Measurements from ENCODE around the gene OR2M2.

OR2M2 gene

GRCh38 chr1:248194117-248194516, 19.5 kb downstream of the OR2M2 start:
- Mint-ChIP-seq H3K4me1 (ENCODE audit: low read depth) (no peaks in the 10 kb centered on the region), H3K27me3 (ENCODE audit: low read depth) (no peaks in the 10 kb centered on the region)
- no peak for DNase-seq (ENCODE audit: low spot score)

DNA sequence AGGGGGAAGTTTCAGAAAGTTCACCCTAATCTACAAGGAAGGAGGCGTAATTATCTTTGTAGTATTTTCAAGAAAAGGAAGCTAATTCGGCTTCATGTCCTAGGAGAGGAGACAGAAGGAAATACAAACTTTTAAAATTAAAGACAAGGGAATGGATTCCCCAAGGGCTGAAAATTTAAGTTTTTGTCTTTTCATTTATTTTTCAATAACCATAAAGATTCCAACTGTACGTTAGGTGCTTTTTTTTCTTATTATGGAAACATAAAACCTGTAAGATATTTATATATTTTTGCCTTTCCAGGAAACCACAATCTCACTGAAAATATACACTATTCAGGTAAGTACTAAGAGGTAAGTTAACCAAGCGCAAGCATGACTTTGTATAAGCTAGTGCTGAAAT, 22.3 kb downstream of the OR2M2 start, which contains the start of gene OR2M3:
Gene OR2M3, plus strand, starts transcription at position 301 of the 400 bp plus-strand sequence. CDS start 5,803 bp downstream, outside the sequence.
- H3K4me1 Mint-ChIP-seq (ENCODE audit: low read depth), result no peaks in the 10 kb centered on the region
- no peaks in the 10 kb centered on the region for H3K36me3 Mint-ChIP-seq (ENCODE audit: low read depth)
- H3K27me3 Mint-ChIP-seq (ENCODE audit: low read depth), result no peaks in the 10 kb centered on the region
- H3K9me3 Mint-ChIP-seq, result no peaks in the 10 kb centered on the region
- H3K27ac Mint-ChIP-seq, result no peak within 1 kb of the TSS
- no peak within 1 kb of the TSS for H3K4me3 Mint-ChIP-seq
- DNase-seq (ENCODE audit: low spot score), result no peak

More at GRCh38 chr1:248194117-248194516, 19.5 kb downstream of the OR2M2 start:
- Mint-ChIP-seq H3K36me3 (ENCODE audit: low read depth) (no peaks in the 10 kb centered on the region), H3K27ac (no peak overlapping the region), H3K9me3 (no peaks in the 10 kb centered on the region), H3K4me3 (no peak overlapping the region)

DNA sequence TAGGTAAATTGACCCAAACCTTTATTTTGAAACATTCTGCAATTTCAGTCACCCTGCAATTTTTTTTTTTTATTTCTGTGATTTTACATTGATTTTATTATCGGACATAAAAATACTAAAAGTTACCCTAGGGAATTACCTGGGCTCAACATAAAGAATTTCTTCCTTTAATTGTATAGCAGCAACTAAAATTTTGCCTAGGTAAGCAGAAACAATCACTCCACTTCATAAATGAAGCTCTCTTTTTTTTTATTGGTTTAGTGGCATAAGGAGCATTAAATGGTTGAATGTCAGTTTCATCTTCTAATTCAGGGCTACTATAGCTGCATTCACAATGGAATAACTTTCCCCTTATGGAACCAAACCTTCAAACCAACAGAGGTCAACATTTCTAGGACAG, 41.3 kb downstream of the OR2M2 start:
- H3K27me3 Mint-ChIP-seq (ENCODE audit: low read depth), result no peaks in the 10 kb centered on the region
- no peaks in the 10 kb centered on the region for H3K36me3 Mint-ChIP-seq (ENCODE audit: low read depth)
- H3K4me1 Mint-ChIP-seq (ENCODE audit: low read depth), result no peaks in the 10 kb centered on the region
- H3K9me3 Mint-ChIP-seq, result peaks cover 13% of the 10 kb centered on the region
- no peak overlapping the region for H3K27ac Mint-ChIP-seq
- no peak overlapping the region for H3K4me3 Mint-ChIP-seq
- DNase-seq (ENCODE audit: low spot score), result no peak

DNA sequence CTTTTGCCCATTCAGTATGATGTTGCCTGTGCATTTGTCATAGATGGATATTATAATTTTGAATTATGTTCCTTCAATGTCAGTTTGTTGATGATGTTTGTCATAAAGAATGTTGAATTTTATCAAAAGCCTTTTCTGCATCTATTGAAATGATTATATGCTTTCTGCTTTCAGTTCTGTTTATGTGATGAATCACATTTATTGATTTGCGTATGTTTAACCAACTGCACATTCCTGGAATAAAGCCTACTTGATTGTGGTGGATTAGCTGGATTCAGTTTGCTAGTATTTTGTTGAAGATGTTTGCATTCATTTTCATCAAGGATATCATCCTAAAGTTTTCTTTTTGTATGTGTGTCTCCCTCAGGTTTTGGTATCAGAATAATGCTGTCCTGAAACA, 50.9 kb downstream of the OR2M2 start:
- no peak for DNase-seq (ENCODE audit: low spot score)
- Mint-ChIP-seq H3K4me1 (ENCODE audit: low read depth) (no peaks in the 10 kb centered on the region), H3K9me3 (no peaks in the 10 kb centered on the region), H3K27ac (no peak overlapping the region), H3K4me3 (no peak overlapping the region), H3K36me3 (ENCODE audit: low read depth) (no peaks in the 10 kb centered on the region), H3K27me3 (ENCODE audit: low read depth) (no peaks in the 10 kb centered on the region)

DNA sequence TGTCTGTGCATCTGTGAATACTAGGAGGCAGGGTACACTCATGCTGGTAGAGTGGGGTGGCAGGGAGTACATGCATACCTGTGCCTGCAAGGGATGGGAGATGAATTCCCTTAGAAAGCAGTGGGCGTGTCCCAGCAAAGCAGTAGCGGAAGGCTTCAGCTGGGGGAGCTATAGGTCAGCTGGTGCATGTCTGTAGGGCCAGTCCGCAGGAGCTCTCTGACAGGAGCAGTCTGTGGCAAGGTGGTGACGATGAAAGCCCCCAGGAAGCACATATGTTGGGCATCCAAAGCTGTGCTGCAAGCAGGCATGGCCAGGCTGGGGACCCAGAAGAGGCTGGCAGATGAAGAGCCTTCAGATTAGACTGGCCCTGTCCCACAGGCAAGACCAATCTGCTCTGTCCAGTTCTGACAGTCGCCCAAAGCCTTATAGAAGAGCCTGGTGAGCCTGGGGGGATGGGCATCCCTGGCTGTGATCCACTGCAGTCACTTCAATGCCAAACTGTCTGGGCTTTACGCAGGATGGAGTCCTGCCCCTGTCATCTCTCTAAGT, 54.8 kb downstream of the OR2M2 start:
- DNase-seq (ENCODE audit: low spot score), result no peak
- H3K27ac Mint-ChIP-seq, result no peak overlapping the region
- H3K4me1 Mint-ChIP-seq (ENCODE audit: low read depth), result no peaks in the 10 kb centered on the region
- no peaks in the 10 kb centered on the region for H3K9me3 Mint-ChIP-seq
- no peaks in the 10 kb centered on the region for H3K27me3 Mint-ChIP-seq (ENCODE audit: low read depth)
- H3K4me3 Mint-ChIP-seq, result no peak overlapping the region
- H3K36me3 Mint-ChIP-seq (ENCODE audit: low read depth), result no peaks in the 10 kb centered on the region

Measured in T-helper 2 cell treated with Interferon-gamma antibody and Interleukin-4, amounts not matched to agents 5 μg/mL and 100 μg/mL, for 36 hours (primary cell).